VCaP (cell line): ENCODE measurements around the gene AHCYL1.

Experiments used
- H3K27ac ChIP-seq: fragments of 450-650 bp; 2 replicates; pipeline ENCODE4 v1.5.1; 2017
- TF ChIP-seq, protein P1 (sequence below): fragments of 450-650 bp; conservative IDR thresholded peaks from 2 replicates; pipeline ENCODE4 v1.5.1; 2017; ENCODE audit warnings: mild to moderate bottlenecking, moderate library complexity

Gene AHCYL1

DNA sequence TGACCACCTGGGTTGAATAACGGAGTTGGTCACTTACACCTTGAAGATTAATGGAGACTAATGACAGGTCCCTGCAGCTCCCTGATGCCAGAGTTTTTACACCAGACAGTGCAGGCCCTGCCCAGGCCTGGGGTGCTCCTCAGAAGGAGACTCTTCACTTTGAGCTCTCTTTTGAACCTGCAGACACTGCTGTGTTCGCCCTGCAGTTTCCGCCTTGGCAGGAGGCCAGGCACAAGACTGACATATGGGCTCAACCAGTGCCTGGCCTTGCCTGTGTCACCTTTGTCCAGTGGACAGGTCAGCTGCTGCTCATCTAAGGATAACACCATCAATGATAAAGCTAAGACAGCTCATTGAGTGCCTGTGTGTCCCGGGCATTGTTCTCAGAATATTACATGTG is 55.1 kb downstream of the AHCYL1 start:
- TF ChIP-seq, protein P1, sequence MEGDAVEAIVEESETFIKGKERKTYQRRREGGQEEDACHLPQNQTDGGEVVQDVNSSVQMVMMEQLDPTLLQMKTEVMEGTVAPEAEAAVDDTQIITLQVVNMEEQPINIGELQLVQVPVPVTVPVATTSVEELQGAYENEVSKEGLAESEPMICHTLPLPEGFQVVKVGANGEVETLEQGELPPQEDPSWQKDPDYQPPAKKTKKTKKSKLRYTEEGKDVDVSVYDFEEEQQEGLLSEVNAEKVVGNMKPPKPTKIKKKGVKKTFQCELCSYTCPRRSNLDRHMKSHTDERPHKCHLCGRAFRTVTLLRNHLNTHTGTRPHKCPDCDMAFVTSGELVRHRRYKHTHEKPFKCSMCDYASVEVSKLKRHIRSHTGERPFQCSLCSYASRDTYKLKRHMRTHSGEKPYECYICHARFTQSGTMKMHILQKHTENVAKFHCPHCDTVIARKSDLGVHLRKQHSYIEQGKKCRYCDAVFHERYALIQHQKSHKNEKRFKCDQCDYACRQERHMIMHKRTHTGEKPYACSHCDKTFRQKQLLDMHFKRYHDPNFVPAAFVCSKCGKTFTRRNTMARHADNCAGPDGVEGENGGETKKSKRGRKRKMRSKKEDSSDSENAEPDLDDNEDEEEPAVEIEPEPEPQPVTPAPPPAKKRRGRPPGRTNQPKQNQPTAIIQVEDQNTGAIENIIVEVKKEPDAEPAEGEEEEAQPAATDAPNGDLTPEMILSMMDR = no peak

DNA sequence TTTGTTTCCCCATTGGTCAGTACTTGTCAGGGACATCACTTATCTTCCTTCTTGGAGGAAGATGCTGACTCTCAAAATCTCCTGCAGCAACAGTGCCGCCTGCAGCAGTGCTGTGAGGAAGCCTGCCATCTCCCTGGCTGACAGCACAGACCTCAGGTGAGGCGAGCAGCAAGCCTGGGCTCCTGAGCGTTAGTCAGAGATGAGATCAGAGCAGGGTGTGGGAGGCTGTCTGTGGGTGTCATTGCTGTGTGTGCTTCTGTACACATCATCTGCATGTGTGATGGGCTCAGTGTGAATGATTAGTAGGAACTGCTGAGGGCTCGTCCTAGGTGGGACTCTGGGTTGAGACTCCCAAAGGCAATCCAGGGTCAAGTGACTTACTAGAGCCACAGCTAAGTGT is 56.0 kb downstream of the AHCYL1 start:
- no peak overlapping the region for H3K27ac ChIP-seq
- TF ChIP-seq, protein P1 = no peak

More for the DNA sequence above, 55.1 kb downstream of the AHCYL1 start:
- no peak overlapping the region for H3K27ac ChIP-seq

DNA sequence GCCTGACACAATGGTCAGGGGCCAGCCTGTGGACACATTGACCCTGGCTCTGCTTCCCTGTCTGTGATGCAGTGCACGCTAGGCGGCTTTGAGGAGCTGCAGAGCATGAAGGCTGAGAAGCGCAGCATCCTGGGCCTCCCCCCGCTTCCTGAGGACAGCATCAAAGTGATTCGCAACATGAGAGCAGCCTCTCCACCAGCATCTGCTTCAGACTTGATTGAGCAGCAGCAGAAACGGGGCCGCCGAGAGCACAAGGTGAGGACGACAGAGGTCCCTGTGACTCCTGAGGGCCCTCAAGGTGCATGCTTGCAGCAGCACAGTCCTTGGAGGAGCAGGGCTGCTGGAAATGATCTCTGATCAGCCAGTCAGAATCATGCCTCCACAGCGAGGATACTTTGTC is 58.5 kb downstream of the AHCYL1 start:
- H3K27ac ChIP-seq = no peak overlapping the region
- TF ChIP-seq, protein P1 = no peak

DNA sequence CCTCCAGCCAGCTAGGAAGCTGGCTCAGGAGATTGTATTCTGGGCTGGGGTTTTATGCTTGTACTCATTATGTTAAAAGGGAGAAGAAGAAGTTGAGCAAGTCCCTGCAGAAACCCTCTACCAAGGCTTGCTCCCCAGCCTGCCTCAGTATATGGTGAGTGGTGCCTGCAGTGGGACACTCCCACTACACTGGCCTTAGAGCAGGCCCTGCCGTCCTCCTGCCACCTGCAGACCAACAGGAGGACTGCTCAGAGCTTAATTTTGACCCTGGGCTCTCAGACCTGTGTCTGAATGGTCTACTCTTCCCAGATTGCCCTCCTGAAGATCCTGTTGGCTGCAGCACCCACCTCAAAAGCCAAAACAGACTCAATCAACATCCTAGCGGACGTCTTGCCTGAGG is 62.9 kb downstream of the AHCYL1 start:
- peak overlapping the region; percentile 43 for H3K27ac ChIP-seq
- TF ChIP-seq, protein P1 = peak; percentile 38; the same call in 1 of the 2 replicates

DNA sequence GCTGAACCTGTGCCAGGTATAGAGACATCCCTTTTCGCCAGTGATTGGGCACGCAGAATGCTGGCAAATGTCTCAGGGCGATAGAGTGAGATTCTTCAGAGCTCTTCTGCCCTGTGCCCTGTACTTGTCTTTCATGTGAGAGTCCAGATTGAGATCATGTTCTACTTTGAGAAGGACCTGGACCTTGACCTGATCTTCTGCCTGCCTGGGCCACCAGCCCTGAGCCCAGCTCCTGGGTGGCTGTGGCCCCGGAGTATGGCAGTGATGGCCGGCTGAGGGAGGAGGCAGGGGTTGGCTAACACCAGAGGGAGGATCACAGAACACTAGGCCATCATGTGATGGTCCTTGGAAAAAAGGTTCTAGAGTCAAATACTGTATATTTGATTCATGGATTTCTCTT is 63.7 kb downstream of the AHCYL1 start:
- TF ChIP-seq, protein P1 = no peak

DNA sequence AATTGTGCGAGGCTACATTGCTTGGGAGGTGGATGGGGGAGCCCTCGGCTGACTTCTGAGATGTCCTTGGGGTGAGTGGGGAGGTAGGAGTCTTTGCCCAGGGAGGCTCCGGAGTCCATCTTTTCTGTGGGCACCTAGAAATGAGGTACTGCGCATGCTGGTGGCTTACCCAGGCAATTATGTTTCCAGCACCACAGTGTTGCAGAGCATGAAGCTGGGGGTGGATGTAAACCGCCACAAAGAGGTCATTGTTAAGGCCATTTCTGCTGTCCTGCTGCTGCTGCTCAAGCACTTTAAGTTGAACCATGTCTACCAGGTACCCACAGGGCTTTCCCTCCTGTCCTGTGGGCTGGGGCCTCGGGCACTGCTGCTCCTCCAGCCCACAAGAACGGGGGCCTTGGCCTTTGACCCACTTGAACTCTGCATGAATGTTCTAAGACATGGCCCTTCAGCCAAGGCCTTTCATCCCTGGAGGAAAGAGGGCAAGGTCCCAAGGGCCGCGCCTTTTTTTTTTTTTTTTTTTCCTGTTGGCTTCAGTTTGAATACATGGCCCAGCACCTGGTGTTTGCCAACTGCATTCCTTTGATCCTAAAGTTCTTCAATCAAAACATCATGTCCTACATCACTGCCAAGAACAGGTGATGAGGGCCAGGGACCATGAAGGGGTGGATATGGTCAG is 64.5 kb downstream of the AHCYL1 start:
- H3K27ac ChIP-seq = 0 out of 2 replicates have a peak overlapping the region, but pooled peaks have one; percentile 43
- TF ChIP-seq, protein P1 = no peak

More for the DNA sequence above, 63.7 kb downstream of the AHCYL1 start:
- peak overlapping the region; percentile 43; the same call in 1 of the 2 replicates for H3K27ac ChIP-seq

DNA sequence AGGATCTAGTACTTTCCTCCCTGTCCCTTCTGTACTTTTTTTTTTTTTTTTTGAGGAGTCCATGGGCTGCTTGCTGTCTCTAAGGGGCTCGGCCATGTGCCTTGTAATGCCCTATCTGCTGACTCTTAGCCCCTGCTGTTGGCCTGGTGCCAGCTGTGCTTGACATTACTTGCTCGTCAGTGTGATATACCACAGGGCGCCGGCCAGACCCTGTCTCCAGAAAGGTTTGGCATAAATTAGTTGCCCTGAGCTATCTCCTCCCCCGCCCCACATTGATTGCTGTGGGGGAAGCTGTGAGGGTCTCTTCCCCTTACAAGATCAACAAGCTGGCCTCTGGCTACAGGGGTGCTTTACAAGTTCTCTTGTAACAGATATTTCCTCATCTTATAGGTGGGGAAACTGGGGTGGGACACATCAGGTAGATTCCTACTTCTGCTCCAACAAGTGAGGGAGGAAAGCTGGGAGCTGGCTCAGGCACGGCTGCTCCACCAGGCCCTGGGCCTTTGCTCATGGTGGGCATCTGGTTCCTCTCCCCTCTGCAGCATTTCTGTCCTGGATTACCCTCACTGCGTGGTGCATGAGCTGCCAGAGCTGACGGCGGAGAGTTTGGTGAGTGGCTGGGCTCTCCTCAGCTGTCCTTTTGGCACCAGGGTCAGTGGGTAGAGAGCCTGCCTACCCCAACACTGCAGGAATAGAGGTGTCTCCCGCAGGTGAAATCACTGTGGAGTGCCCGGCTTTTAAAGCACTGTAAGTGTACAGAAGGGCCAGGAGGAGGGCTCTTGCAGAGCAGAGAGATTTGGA is 65.4 kb downstream of the AHCYL1 start:
- TF ChIP-seq, protein P1 = no peak
- H3K27ac ChIP-seq = no peak overlapping the region
